D721Med (cell line): ENCODE measurements around the gene DEK.
"Not testable (repeated sequence)": the region's sequence is repeated elsewhere in the genome, so short reads cannot be mapped to it uniquely, and the experiment has no call there.

Source experiments
- DNase-seq: peaks from one replicate; pipeline ENCODE4 v3.0.0; 2011; ENCODE audit warnings: low spot score; ENCODE audit not compliant: insufficient read length
- FAIRE-seq: peaks from 2 replicates; lab custom pipeline; 2011; peaks lifted over from hg19 to GRCh38; lab: Jason Lieb, UNC
- TF ChIP-seq, protein P1 (sequence below): IDR thresholded peaks from 2 replicates; pipeline ENCODE4 v1.5.1; 2012; ENCODE audit warnings: mild to moderate bottlenecking, control low read depth; ENCODE audit not compliant: insufficient read depth; ENCODE audit errors: missing control alignments

The DEK gene

DNA sequence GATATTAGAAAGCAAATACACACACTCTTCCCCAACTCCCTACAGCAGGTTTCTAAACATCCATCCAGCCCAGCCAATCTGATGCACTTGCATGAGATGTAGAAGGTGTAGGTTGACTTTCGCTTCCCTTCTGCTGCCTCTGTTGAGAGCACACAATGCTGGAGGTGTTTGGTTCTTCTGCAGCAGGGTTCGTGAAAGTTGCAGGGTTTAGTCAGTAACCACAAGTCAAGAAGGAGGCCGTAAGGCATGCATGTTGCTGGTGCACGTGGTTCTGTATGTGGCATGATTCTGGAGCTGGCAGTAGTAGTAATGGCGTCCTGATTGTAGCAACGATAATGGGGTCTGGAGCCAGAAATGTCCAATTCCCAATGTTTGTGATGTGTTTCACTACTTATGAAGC is 53.0 kb downstream of the DEK start:
- TF ChIP-seq, protein P1, sequence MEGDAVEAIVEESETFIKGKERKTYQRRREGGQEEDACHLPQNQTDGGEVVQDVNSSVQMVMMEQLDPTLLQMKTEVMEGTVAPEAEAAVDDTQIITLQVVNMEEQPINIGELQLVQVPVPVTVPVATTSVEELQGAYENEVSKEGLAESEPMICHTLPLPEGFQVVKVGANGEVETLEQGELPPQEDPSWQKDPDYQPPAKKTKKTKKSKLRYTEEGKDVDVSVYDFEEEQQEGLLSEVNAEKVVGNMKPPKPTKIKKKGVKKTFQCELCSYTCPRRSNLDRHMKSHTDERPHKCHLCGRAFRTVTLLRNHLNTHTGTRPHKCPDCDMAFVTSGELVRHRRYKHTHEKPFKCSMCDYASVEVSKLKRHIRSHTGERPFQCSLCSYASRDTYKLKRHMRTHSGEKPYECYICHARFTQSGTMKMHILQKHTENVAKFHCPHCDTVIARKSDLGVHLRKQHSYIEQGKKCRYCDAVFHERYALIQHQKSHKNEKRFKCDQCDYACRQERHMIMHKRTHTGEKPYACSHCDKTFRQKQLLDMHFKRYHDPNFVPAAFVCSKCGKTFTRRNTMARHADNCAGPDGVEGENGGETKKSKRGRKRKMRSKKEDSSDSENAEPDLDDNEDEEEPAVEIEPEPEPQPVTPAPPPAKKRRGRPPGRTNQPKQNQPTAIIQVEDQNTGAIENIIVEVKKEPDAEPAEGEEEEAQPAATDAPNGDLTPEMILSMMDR = no peak
- FAIRE-seq (no peak), DNase-seq (no peak)

DNA sequence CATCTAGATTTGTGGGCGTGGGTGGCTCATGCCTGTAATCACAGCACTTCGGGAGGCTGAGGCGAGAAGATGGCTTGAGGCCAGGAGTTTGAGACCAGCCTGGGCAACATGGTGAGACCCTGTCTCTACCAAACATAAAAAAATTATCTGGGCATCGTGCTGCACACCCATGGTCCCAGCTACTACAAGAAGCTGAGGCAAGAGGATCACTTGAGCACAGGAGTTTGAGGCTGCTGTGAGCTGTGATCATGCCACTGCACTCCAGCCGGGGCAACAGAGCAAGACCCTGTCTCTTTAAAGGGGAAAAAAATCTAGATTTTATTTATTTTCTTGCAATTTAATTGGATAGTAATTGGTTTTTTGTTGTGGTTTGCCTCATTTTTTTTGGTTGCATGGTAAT is 53.6 kb downstream of the DEK start:
- DNase-seq (no peak), FAIRE-seq (no peak)
- TF ChIP-seq, protein P1 = no peak

DNA sequence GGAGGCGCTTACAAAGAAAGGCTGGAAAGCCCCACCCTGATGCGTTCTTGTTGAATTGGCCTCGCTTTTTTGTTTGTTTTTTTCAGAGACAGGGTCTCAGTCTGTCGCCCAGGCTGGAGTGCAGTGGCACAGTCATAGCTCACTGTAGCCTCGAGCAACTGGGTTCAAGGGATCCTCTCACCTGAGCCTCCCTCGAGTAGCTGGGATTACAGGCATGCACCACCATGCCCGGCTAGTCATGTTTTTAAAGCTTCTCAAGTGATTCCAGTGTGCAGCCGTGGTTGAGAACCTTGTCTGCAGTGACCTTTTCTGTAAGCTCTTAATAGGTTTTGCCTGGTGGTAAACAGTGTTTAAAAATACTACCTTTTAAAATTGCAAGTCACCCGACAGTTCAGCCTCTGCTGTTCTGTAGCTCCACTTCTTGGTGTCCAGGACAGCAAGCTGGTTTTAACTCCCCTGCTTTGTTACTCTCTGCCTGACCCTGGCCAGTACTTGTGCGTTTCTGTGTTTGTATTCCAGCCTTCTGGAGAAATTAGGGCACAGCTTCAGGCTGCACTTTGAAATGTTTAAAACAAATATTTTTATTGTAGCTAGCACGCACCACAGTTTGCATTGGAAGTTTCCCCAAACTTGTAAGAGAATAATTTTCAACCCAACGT is 54.7 kb downstream of the DEK start:
- FAIRE-seq = no peak

DNA sequence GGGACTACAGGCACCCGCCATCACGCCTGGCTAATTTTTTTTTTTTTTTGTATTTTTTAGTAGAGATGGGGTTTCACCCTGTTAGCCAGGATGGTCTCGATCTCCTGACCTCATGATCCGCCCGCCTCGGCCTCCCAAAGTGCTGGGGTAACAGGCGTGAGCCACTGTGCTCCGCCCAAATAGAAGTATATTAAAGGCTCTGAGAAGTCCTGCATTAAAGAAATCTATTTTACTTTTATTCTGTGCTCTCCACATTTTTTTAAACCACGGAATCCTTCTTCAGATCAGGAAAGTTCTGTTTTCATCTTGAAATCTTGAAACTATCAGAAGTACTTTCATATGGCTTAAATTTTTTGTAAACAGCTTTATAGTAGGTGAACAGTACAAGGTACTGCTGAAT is 55.6 kb downstream of the DEK start:
- FAIRE-seq = not testable (repeated sequence)

More for the DNA sequence above, 54.7 kb downstream of the DEK start:
- no peak for DNase-seq
- TF ChIP-seq, protein P1 = no peak

DNA sequence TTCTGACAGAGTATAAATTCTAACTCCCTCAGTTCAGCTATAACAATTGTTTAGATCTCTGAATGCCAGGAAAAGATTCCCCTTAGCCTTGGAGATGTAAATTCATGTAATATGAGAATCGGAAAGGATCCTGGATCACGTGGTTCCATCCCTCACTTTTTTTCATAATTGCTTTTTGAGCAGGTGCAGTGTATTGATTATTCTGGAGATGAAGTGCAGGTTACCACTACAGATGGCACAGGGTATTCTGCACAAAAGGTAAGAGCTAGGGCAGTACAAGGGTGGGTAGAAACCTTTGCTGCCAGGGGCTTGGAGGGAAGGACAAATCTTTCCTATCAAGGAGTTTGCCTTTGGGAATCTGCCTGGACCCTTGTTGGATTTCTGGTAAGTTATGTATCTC is 56.4 kb downstream of the DEK start:
- DNase-seq = no peak
- no peak for FAIRE-seq
- TF ChIP-seq, protein P1 = no peak

More for the DNA sequence above, 55.6 kb downstream of the DEK start:
- DNase-seq = not testable (repeated sequence)

DNA sequence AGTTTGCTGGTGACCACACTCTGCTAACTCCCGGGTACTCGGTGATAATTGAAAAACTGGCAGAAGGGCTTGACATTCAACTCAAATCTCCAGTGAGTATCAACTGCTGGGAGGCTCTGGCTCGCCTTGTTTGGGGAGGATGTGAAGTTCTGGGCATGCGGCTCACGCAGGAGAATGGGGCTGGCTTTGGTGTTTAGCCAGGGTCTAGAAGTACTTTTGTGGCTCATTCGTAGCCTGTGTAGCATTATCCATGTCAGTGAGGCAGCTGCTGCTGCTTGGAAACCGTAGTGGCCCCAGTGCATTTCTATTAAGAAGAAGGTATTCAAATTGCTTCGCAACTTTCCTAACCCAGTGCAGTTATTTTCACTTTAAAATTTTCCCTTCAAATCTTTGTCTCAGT is 56.9 kb downstream of the DEK start:
- TF ChIP-seq, protein P1 = no peak
- DNase-seq (no peak), FAIRE-seq (no peak)

DNA sequence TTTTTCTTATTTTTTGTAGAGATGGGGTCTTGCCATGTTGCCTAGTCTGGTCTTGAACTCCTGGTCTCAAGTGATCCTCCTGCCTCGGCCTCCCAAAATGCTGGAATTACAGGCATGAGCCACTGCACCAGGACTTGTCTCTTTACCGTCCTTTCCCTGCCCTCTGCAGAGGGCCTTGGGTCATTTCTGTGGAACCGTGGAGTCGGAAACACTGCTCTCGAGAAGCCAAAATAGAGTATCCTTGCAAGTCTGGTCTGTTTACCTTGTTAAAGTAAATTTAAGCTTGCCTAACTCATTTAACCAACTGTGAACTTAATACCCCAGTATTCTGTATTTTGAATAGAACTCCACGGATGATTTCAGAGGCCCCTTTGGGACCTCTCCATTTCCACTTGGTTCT is 57.7 kb downstream of the DEK start:
- DNase-seq (no peak), FAIRE-seq (no peak)
- TF ChIP-seq, protein P1 = no peak

DNA sequence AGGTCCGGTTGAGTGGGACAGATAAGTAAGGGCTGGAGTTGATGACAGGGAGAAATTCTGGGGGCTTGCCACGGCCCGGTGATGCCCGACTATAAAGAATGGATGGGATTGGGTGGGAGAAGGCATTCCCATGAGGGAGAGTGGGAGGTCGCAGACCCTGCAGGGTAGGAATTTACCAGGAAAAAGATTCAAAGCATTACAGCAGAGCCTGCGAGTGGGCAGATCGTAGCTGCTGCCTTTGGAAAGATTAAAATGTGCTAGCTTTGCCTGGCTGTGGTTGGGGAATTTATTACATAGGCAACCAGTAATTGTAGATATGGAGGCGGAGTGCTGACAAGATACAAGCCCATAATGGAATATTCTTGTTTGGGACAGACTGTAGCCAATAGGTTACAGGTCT is 59.6 kb downstream of the DEK start:
- no peak for DNase-seq
- no peak for FAIRE-seq
- TF ChIP-seq, protein P1 = no peak
